ENCODE measurements around the gene CDH23.

- TF ChIP-seq CTCF (IDR thresholded peaks at IDR 0.05) = no peak
- TF ChIP-seq POLR2AphosphoS5 (IDR thresholded peaks at IDR 0.05) = no peak
These were observed 135.0 kb downstream of the CDH23 start for GRCh38 chr10:71531485-71532446.

Data from suprapubic skin (tissue), 3 donors.